Stimulated activated CD4-positive, alpha-beta T cell treated with anti-CD3 and anti-CD28 coated beads, Interleukin-12 subunit alpha, Interleukin-12 subunit beta, amount 100 ng/mL, for 24 hours (primary cell): Measurements from ENCODE around the gene RREB1.

Source experiments
- DNase-seq, 2 experiments: peaks; one replicate each; pipeline ENCODE4 v3.0.0-alpha.2; 2020; ENCODE audit warnings: low read depth in 2 of 2

RREB1 gene

GRCh38 chr6:7193122-7193521, 85.4 kb downstream of the RREB1 start:
- DNase-seq: no peak

GRCh38 chr6:7194657-7195056, 86.9 kb downstream of the RREB1 start:
- DNase-seq: no peak

- no peak for DNase-seq
These were observed 87.7 kb downstream of the RREB1 start for GRCh38 chr6:7195339-7196018.

GRCh38 chr6:7196019-7196402, 88.2 kb downstream of the RREB1 start:
- DNase-seq: no peak

- no peak for DNase-seq
These were observed 89.0 kb downstream of the RREB1 start for GRCh38 chr6:7196685-7197283.

GRCh38 chr6:7197747-7198146, 90.0 kb downstream of the RREB1 start:
- no peak for DNase-seq

- no peak for DNase-seq
These were observed 91.4 kb downstream of the RREB1 start for GRCh38 chr6:7198833-7199800.

- DNase-seq: no peak
These were observed 93.1 kb downstream of the RREB1 start for GRCh38 chr6:7200598-7201443.

GRCh38 chr6:7201444-7201731, 93.6 kb downstream of the RREB1 start:
- no peak for DNase-seq

- DNase-seq: peak in 1 of 2 experiments; percentile 16
These were observed 94.2 kb downstream of the RREB1 start for GRCh38 chr6:7201732-7202541.

- DNase-seq: no peak
These were observed 95.2 kb downstream of the RREB1 start for GRCh38 chr6:7202950-7203349.

- DNase-seq: no peak
These were observed 96.2 kb downstream of the RREB1 start for GRCh38 chr6:7203939-7204338.

GRCh38 chr6:7204726-7205125, 97.0 kb downstream of the RREB1 start:
- no peak for DNase-seq

GRCh38 chr6:7207720-7208119, 100.0 kb downstream of the RREB1 start:
- DNase-seq: no peak

GRCh38 chr6:7213416-7213815, 105.7 kb downstream of the RREB1 start:
- no peak for DNase-seq

GRCh38 chr6:7214468-7214867, 106.7 kb downstream of the RREB1 start:
- no peak for DNase-seq

GRCh38 chr6:7215131-7215530, 107.4 kb downstream of the RREB1 start:
- no peak for DNase-seq

GRCh38 chr6:7215798-7216231, 108.1 kb downstream of the RREB1 start:
- no peak for DNase-seq

- no peak for DNase-seq
These were observed 109.3 kb downstream of the RREB1 start for GRCh38 chr6:7216941-7217621.

- DNase-seq: no peak
These were observed 110.7 kb downstream of the RREB1 start for GRCh38 chr6:7218406-7218988.
